Lower lobe of right lung (tissue), 2 donors: ENCODE measurements around the gene CARHSP1. TPM values are rescaled to one million over a fixed set of nuclear protein-coding genes. Genes with fewer than 3 reads are reported as not detected.
"Not testable (repeated sequence)": the region's sequence is repeated elsewhere in the genome, so short reads cannot be mapped to it uniquely, and the experiment has no call there.

ENCODE experiments used
- ATAC-seq, 2 donors: fragments of 200-7000 bp; cut with Tn5 transposase; one replicate each; pipeline ENCODE4 v1.9.1; 2020 to 2022; ENCODE audit warnings: mild to moderate bottlenecking in 2 of 2, moderate library complexity in 2 of 2
- DNase-seq: peaks from one replicate; pipeline ENCODE4 v3.0.0-alpha.2; 2020
- H3K27ac ChIP-seq: fragments of 200-600 bp; one replicate; pipeline ENCODE4 v1.8.0; 2022
- H3K27me3 ChIP-seq: fragments of 200-600 bp; one replicate; pipeline ENCODE4 v1.8.0; 2022; ENCODE audit warnings: low read depth
- H3K36me3 ChIP-seq: fragments of 200-600 bp; one replicate; pipeline ENCODE4 v1.8.0; 2022; ENCODE audit warnings: mild to moderate bottlenecking
- H3K4me1 ChIP-seq: fragments of 200-600 bp; one replicate; pipeline ENCODE4 v1.8.0; 2022
- H3K4me3 ChIP-seq: fragments of 200-600 bp; one replicate; pipeline ENCODE4 v1.8.0; 2022; ENCODE audit warnings: mild to moderate bottlenecking
- H3K9me3 ChIP-seq: fragments of 200-600 bp; one replicate; pipeline ENCODE4 v1.8.0; 2022
- CTCF ChIP-seq: fragments of 200-600 bp; IDR thresholded peaks from one replicate; pipeline ENCODE4 v1.8.0; 2022; ENCODE audit warnings: antibody characterized with exemption, mild to moderate bottlenecking
- intact Hi-C: fragments of 100-400 bp; cut with DNase I; formaldehyde crosslinking; loops from one replicate; pipeline ENCODE4 v1.11.0; 2022
- total RNA-seq: library from RNA; stranded (reverse); fragmentation: NEBNext Ultra II Directional; extraction: Animal tissue kit (Norgen Biotek cat#: 25700); gene quantifications from one replicate; pipeline ENCODE4 v1.2.1, GENCODE V29; 2021
- donor health status: DM: no; HTN: yes; CAD: no; lungs with severe emphysema.

The CARHSP1 gene
- total RNA-seq, 1 donor from 2014 or later, result 89.0 TPM

GRCh38 chr16:8808613-8809353, 60.0 kb downstream of the CARHSP1 start:
- Histone ChIP-seq H3K27me3 (no peaks in the 10 kb centered on the region), H3K4me3 (no peak overlapping the region), H3K36me3 (peaks cover 100% of the 10 kb centered on the region), H3K27ac (no peak overlapping the region), H3K4me1 (no peaks in the 10 kb centered on the region), H3K9me3 (no peaks in the 10 kb centered on the region)
- ATAC-seq (no peak), DNase-seq (no peak)
- intact Hi-C loops, result no loop called here
- TF ChIP-seq CTCF, result no peak

- ATAC-seq (no peak), DNase-seq (no peak)
- no peak for TF ChIP-seq CTCF
- H3K4me1 ChIP-seq, result no peaks in the 10 kb centered on the region
- H3K4me3 ChIP-seq, result no peak overlapping the region
- intact Hi-C loops, result no loop called here
- no peak overlapping the region for H3K27ac ChIP-seq
- H3K27me3 ChIP-seq, result no peaks in the 10 kb centered on the region
- H3K9me3 ChIP-seq, result no peaks in the 10 kb centered on the region
- peaks cover 100% of the 10 kb centered on the region for H3K36me3 ChIP-seq
These were observed 60.8 kb downstream of the CARHSP1 start for GRCh38 chr16:8808009-8808408.

GRCh38 chr16:8807189-8807588, 61.6 kb downstream of the CARHSP1 start:
- no peaks in the 10 kb centered on the region for H3K4me1 ChIP-seq
- peaks cover 100% of the 10 kb centered on the region for H3K36me3 ChIP-seq
- no peak for TF ChIP-seq CTCF
- H3K27ac ChIP-seq, result no peak overlapping the region
- DNase-seq, result no peak
- no peaks in the 10 kb centered on the region for H3K9me3 ChIP-seq
- H3K4me3 ChIP-seq, result no peak overlapping the region
- H3K27me3 ChIP-seq, result no peaks in the 10 kb centered on the region
- no peak for ATAC-seq
- intact Hi-C loops, result no loop called here

GRCh38 chr16:8806272-8806983, 62.4 kb downstream of the CARHSP1 start:
- DNase-seq (no peak), ATAC-seq (no peak)
- Histone ChIP-seq H3K36me3 (peaks cover 100% of the 10 kb centered on the region), H3K9me3 (no peaks in the 10 kb centered on the region), H3K4me3 (no peak overlapping the region), H3K27ac (no peak overlapping the region), H3K27me3 (no peaks in the 10 kb centered on the region), H3K4me1 (no peaks in the 10 kb centered on the region)
- no peak for TF ChIP-seq CTCF
- intact Hi-C loops, result no loop called here

GRCh38 chr16:8804313-8804712, 64.5 kb downstream of the CARHSP1 start:
- H3K36me3 ChIP-seq, result peaks cover 100% of the 10 kb centered on the region
- H3K9me3 ChIP-seq, result no peaks in the 10 kb centered on the region
- no peak overlapping the region for H3K27ac ChIP-seq
- no peak for TF ChIP-seq CTCF
- no peaks in the 10 kb centered on the region for H3K27me3 ChIP-seq
- no peak for DNase-seq
- ATAC-seq, result no peak
- H3K4me1 ChIP-seq, result peaks cover 18% of the 10 kb centered on the region
- H3K4me3 ChIP-seq, result no peak overlapping the region
- intact Hi-C loops, result no loop called here

GRCh38 chr16:8803733-8804132, 65.1 kb downstream of the CARHSP1 start:
- H3K27ac ChIP-seq, ATAC-seq, H3K27me3 ChIP-seq, DNase-seq, H3K4me3 ChIP-seq, intact Hi-C loops, H3K9me3 ChIP-seq: not testable (repeated sequence)
- peaks cover 94% of the 10 kb centered on the region for H3K36me3 ChIP-seq
- H3K4me1 ChIP-seq, result peaks cover 24% of the 10 kb centered on the region
